HepG2 (cell line): ENCODE results near the gene MAP2K3.

ENCODE experiments used
- KDM5A ChIP-seq: fragments of 200-600 bp; sonication (generic); IDR thresholded peaks from 2 replicates; pipeline ENCODE4 v1.7.0; 2018; ENCODE audit warnings: antibody characterized with exemption, mild to moderate bottlenecking, low read length, borderline replicate concordance
- POLR2A ChIP-seq, 2 experiments: IDR thresholded peaks; 2 replicates each; pipeline ENCODE4 v1.6.1; 2011; ENCODE audit warnings: low read depth in 2 of 2, low read length in 2 of 2, mild to moderate bottlenecking in 1 of 2, moderate library complexity in 1 of 2; ENCODE audit not compliant: insufficient read depth in 1 of 2
- TF ChIP-seq, protein P1 (sequence below): sonication (generic); formaldehyde crosslinking; IDR thresholded peaks from 2 replicates; pipeline ENCODE4 v1.8.1; 2023; ENCODE audit warnings: mild to moderate bottlenecking, inconsistent platforms, moderate library complexity, missing genetic modification reagents, borderline replicate concordance
- TF ChIP-seq, protein P2 (sequence below): sonication (generic); formaldehyde crosslinking; IDR thresholded peaks from 2 replicates; pipeline ENCODE4 v1.4.0; 2020; ENCODE audit warnings: missing genetic modification reagents
- TF ChIP-seq, protein P3 (sequence below), 2 experiments: sonication (generic) in 1 of 2; formaldehyde crosslinking in 1 of 2; IDR thresholded peaks; 2 replicates each; pipeline versions ENCODE4 v1.4.0 to v1.6.1; 2018 to 2020; ENCODE audit warnings: missing genetic modification reagents in 2 of 2, borderline replicate concordance in 1 of 2, low read depth in 1 of 2, mild to moderate bottlenecking in 1 of 2, missing biosample characterization in 1 of 2
- TF ChIP-seq, protein P4 (sequence below), 2 experiments: IDR thresholded peaks; 2 replicates each; pipeline ENCODE4 v1.6.1; 2011 to 2012; ENCODE audit warnings: low read length in 2 of 2, borderline replicate concordance in 1 of 2, low read depth in 1 of 2, mild to moderate bottlenecking in 1 of 2, moderate library complexity in 1 of 2

DNA sequence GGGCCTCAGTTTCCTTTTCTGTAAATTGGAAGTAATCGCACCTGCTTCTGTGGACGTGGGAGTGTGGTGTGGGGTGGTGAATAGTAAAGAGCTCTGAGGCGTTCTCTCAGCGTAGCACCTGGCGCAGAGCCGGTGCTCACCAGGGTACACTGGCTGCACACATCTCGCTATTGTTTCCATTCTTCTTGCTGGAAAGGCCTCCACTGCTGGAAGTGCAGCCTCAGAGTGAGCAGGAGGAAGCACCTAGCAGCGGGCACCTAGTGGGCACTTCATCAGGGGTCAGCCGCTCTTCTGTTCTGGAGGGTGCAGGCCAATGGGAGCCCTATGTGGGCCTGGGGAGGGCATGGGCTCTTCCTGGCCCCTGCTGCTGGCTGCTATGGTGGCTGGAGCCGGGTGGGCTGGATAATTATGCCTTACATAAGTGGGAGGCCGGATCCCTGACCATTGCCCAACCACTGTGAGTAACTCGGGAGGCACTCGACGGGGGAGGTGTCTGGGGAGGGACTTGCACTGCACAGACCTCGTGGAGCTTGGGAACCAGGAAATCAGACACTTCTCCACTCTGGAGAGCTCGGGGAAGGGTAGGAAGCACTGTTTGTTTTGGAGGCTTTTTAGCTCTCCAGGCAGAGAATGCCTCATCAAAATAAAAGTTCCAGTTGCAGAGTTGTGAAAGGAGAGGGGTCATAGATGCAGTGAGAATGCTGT, 1.7 kb downstream of the MAP2K3 start:
- TF ChIP-seq KDM5A = no peak; the same call in 1 of the 2 replicates
- TF ChIP-seq POLR2A (IDR thresholded peaks at IDR 0.05; ENCODE audit: insufficient read depth in 1 of 2, low read depth in 2 of 2, low read length in 2 of 2) = peak; percentile 71 to 88
- TF ChIP-seq, protein P1, sequence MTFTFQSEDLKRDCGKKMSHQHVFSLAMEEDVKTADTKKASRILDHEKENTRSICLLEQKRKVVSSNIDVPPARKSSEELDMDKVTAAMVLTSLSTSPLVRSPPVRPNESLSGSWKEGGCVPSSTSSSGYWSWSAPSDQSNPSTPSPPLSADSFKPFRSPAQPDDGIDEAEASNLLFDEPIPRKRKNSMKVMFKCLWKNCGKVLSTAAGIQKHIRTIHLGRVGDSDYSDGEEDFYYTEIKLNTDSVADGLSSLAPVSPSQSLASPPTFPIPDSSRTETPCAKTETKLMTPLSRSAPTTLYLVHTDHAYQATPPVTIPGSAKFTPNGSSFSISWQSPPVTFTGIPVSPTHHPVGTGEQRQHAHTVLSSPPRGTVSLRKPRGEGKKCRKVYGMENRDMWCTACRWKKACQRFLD (CRISPR knock-in tag) = no peak
- TF ChIP-seq, protein P2, sequence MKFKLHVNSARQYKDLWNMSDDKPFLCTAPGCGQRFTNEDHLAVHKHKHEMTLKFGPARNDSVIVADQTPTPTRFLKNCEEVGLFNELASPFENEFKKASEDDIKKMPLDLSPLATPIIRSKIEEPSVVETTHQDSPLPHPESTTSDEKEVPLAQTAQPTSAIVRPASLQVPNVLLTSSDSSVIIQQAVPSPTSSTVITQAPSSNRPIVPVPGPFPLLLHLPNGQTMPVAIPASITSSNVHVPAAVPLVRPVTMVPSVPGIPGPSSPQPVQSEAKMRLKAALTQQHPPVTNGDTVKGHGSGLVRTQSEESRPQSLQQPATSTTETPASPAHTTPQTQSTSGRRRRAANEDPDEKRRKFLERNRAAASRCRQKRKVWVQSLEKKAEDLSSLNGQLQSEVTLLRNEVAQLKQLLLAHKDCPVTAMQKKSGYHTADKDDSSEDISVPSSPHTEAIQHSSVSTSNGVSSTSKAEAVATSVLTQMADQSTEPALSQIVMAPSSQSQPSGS (CRISPR knock-in tag) = no peak
- TF ChIP-seq, protein P3, sequence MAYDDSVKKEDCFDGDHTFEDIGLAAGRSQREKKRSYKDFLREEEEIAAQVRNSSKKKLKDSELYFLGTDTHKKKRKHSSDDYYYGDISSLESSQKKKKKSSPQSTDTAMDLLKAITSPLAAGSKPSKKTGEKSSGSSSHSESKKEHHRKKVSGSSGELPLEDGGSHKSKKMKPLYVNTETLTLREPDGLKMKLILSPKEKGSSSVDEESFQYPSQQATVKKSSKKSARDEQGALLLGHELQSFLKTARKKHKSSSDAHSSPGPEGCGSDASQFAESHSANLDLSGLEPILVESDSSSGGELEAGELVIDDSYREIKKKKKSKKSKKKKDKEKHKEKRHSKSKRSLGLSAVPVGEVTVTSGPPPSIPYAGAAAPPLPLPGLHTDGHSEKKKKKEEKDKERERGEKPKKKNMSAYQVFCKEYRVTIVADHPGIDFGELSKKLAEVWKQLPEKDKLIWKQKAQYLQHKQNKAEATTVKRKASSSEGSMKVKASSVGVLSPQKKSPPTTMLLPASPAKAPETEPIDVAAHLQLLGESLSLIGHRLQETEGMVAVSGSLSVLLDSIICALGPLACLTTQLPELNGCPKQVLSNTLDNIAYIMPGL (CRISPR knock-in tag; IDR thresholded peaks at IDR 0.05; ENCODE audit: borderline replicate concordance in 1 of 2, low read depth in 1 of 2) = peak; percentile 56 to 65; a peak in 2 of 4 replicates
- TF ChIP-seq, protein P4, sequence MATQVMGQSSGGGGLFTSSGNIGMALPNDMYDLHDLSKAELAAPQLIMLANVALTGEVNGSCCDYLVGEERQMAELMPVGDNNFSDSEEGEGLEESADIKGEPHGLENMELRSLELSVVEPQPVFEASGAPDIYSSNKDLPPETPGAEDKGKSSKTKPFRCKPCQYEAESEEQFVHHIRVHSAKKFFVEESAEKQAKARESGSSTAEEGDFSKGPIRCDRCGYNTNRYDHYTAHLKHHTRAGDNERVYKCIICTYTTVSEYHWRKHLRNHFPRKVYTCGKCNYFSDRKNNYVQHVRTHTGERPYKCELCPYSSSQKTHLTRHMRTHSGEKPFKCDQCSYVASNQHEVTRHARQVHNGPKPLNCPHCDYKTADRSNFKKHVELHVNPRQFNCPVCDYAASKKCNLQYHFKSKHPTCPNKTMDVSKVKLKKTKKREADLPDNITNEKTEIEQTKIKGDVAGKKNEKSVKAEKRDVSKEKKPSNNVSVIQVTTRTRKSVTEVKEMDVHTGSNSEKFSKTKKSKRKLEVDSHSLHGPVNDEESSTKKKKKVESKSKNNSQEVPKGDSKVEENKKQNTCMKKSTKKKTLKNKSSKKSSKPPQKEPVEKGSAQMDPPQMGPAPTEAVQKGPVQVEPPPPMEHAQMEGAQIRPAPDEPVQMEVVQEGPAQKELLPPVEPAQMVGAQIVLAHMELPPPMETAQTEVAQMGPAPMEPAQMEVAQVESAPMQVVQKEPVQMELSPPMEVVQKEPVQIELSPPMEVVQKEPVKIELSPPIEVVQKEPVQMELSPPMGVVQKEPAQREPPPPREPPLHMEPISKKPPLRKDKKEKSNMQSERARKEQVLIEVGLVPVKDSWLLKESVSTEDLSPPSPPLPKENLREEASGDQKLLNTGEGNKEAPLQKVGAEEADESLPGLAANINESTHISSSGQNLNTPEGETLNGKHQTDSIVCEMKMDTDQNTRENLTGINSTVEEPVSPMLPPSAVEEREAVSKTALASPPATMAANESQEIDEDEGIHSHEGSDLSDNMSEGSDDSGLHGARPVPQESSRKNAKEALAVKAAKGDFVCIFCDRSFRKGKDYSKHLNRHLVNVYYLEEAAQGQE (IDR thresholded peaks at IDR 0.05; ENCODE audit: borderline replicate concordance in 1 of 2, low read depth in 1 of 2, low read length in 2 of 2) = no peak; a peak in 1 of 4 replicates
